Measurements from ENCODE around the gene MUS81. TPM values are rescaled to one million over a fixed set of nuclear protein-coding genes. Genes with fewer than 3 reads are reported as not detected.
A peak's percentile ranks its signal among the peaks of the same experiment; 100 is the strongest.

Gene MUS81
- total RNA-seq, result 63.6 and 77.5 TPM in 2 replicates

- Histone ChIP-seq H3K4me3 (ENCODE audit: low read depth, low read length) (peak within 1 kb of the TSS; percentile 64), H3K36me3 (ENCODE audit: control insufficient read depth, insufficient read depth, low read length) (peaks cover 3% of the 10 kb centered on the region), H3K27me3 (ENCODE audit: control insufficient read depth, insufficient read depth, low read length) (no peaks in the 10 kb centered on the region)
- DNase-seq (ENCODE audit: low read depth), result peak; percentile 89
- peak; percentile 92 for TF ChIP-seq CTCF (IDR thresholded peaks at IDR 0.05; ENCODE audit: insufficient read depth, low read length, poor library complexity, severe bottlenecking)
Observed at GRCh38 chr11:65860278-65861164, at the start of gene MUS81. Gene MUS81, plus strand, starts transcription at chr11:65860433. Its CDS starts 321 bp downstream, at chr11:65860754.

- TF ChIP-seq CTCF (IDR thresholded peaks at IDR 0.05; ENCODE audit: insufficient read depth, low read length, poor library complexity, severe bottlenecking), result no peak
- Histone ChIP-seq H3K36me3 (ENCODE audit: control insufficient read depth, insufficient read depth, low read length) (no peaks in the 10 kb centered on the region), H3K4me3 (ENCODE audit: low read depth, low read length) (no peak overlapping the region), H3K27me3 (ENCODE audit: control insufficient read depth, insufficient read depth, low read length) (peaks cover 6% of the 10 kb centered on the region)
- no peak for DNase-seq (ENCODE audit: low read depth)
Observed at GRCh38 chr11:65811764-65812475, 48.3 kb upstream of the MUS81 start.

- Histone ChIP-seq H3K27me3 (ENCODE audit: control insufficient read depth, insufficient read depth, low read length) (peaks cover 6% of the 10 kb centered on the region), H3K4me3 (ENCODE audit: low read depth, low read length) (no peak overlapping the region), H3K36me3 (ENCODE audit: control insufficient read depth, insufficient read depth, low read length) (no peaks in the 10 kb centered on the region)
- DNase-seq (ENCODE audit: low read depth), result no peak
- TF ChIP-seq CTCF (IDR thresholded peaks at IDR 0.05; ENCODE audit: insufficient read depth, low read length, poor library complexity, severe bottlenecking), result no peak
Observed at GRCh38 chr11:65814131-65814985, 45.9 kb upstream of the MUS81 start.

- H3K27me3 ChIP-seq (ENCODE audit: control insufficient read depth, insufficient read depth, low read length), result peaks cover 6% of the 10 kb centered on the region
- TF ChIP-seq CTCF (IDR thresholded peaks at IDR 0.05; ENCODE audit: insufficient read depth, low read length, poor library complexity, severe bottlenecking), result no peak
- H3K36me3 ChIP-seq (ENCODE audit: control insufficient read depth, insufficient read depth, low read length), result no peaks in the 10 kb centered on the region
- no peak for DNase-seq (ENCODE audit: low read depth)
- H3K4me3 ChIP-seq (ENCODE audit: low read depth, low read length), result no peak overlapping the region
Observed at GRCh38 chr11:65814986-65815565, 45.2 kb upstream of the MUS81 start.

- H3K4me3 ChIP-seq (ENCODE audit: low read depth, low read length), result no peak overlapping the region
- H3K27me3 ChIP-seq (ENCODE audit: control insufficient read depth, insufficient read depth, low read length), result peaks cover 5% of the 10 kb centered on the region
- TF ChIP-seq CTCF (IDR thresholded peaks at IDR 0.05; ENCODE audit: insufficient read depth, low read length, poor library complexity, severe bottlenecking), result no peak
- no peaks in the 10 kb centered on the region for H3K36me3 ChIP-seq (ENCODE audit: control insufficient read depth, insufficient read depth, low read length)
- no peak for DNase-seq (ENCODE audit: low read depth)
Observed at GRCh38 chr11:65816696-65817095, 43.5 kb upstream of the MUS81 start.
